ENCODE results near the gene MTMR3. TPM values are rescaled to one million over a fixed set of nuclear protein-coding genes. Genes with fewer than 3 reads are reported as not detected.

Gene MTMR3
- total and polyA plus RNA-seq, 2 donors (not counting 1 experiment from before 2014, with no cell fraction given), result 31.7 to 67.8 TPM

DNA sequence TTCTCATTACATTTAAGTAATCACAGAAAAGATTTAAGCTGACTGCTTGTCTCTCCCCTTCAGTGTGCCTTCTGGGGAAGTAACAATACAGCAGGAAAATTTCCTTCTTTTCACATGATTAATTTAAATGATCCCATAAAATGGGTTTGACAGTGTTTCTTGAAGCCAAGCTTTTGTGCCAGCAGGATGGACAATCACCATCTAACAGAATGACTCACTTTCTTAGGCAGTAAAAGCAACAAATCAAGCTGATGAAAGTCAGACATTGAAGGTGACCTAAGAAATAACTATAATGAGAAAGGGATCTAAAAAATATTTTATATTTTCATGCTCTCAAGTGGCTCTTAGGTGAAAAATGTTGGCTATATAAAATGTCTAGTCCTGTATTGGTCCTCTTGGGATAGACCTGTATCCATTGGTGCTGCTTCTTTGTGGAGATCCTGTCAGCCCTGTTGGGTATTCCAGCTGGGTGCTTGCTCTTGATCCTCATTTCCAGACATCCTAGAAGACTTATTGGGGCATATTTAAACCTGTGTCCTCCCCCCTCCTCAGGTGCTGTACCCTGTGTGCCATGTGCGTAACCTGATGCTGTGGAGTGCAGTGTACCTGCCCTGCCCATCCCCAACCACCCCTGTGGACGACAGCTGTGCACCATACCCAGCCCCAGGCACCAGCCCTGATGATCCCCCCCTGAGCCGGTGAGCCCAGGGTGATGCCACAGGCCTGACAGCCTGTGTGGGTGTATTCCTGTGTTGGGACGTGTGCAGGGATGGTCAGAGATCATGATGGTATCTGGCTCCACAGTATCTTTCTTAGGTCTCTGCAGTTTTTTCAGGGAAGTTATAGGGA is 134.6 kb downstream of the MTMR3 start:
- H3K27ac Mint-ChIP-seq, result no peak overlapping the region
- no peaks in the 10 kb centered on the region for H3K27me3 ChIP-seq (replicated peaks in 1 of 4; ENCODE audit: control extremely low read depth in 1 of 4, control insufficient read depth in 3 of 4, insufficient read depth in 4 of 4, low read length in 3 of 4)

DNA sequence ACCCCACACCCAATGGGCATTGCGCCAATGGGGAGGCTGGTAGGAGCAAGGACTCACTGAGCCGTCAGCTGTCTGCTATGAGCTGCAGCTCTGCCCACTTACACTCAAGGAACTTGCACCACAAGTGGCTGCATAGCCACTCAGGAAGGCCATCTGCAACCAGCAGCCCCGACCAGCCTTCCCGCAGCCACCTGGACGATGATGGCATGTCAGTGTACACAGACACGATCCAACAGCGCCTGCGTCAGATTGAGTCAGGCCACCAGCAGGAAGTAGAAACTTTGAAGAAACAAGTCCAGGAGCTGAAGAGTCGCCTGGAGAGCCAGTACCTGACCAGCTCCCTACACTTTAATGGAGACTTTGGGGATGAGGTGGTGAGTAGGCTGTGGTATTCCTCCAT is 137.5 kb downstream of the MTMR3 start:
- Histone ChIP-seq H3K4me3 (ENCODE audit: control extremely low read depth in 1 of 5, extremely low read depth in 1 of 5, insufficient read depth in 1 of 5, low read depth in 2 of 5, low read length in 4 of 5) (no peak overlapping the region), H3K27me3 (replicated peaks in 1 of 4; ENCODE audit: control extremely low read depth in 1 of 4, control insufficient read depth in 3 of 4, insufficient read depth in 4 of 4, low read length in 3 of 4) (no peaks in the 10 kb centered on the region), H4K20me1 (ENCODE audit: control insufficient read depth, insufficient read depth, low read length, poor library complexity, severe bottlenecking) (no peaks in the 10 kb centered on the region), H3K9ac (ENCODE audit: low read length) (no peak overlapping the region), H3K4me2 (replicated peaks; ENCODE audit: low read depth, low read length, poor library complexity, severe bottlenecking) (no peak overlapping the region), H2AFZ (ENCODE audit: insufficient read depth, low read depth, low read length, poor library complexity, severe bottlenecking) (no peak overlapping the region), H3K9me3 (ENCODE audit: control extremely low read depth in 1 of 3, control insufficient read depth in 2 of 3, insufficient read depth in 1 of 3, low read length in 2 of 3) (no peaks in the 10 kb centered on the region), H3K4me1 (ENCODE audit: control insufficient read depth in 2 of 2, insufficient read depth in 2 of 2, low read length in 2 of 2) (no peaks in the 10 kb centered on the region), H3K36me3 (replicated peaks in 1 of 2; ENCODE audit: control extremely low read depth in 1 of 2, control insufficient read depth in 1 of 2, extremely low read depth in 1 of 2, insufficient read depth in 2 of 2, low read length in 1 of 2) (peaks cover 0 to 91% of the 10 kb centered on the region in 2 experiments), H3K27ac (ENCODE audit: low read length in 2 of 2) (no peak overlapping the region), H3K79me2 (ENCODE audit: control insufficient read depth, insufficient read depth, low read length) (no peaks in the 10 kb centered on the region)
- Mint-ChIP-seq H3K27ac (no peak overlapping the region), H3K27me3 (no peaks in the 10 kb centered on the region), H3K9me3 (ENCODE audit: insufficient read depth) (no peaks in the 10 kb centered on the region), H3K4me1 (no peaks in the 10 kb centered on the region), H3K4me3 (no peak overlapping the region)
- WGBS (ENCODE audit: insufficient coverage), result 94% methylated on average over 9 of the region's 9 CpGs
- DNase-seq (no peak), ATAC-seq (ENCODE audit: low read depth) (no peak)
- no peak for TF ChIP-seq EZH2 (IDR thresholded peaks at IDR 0.05; ENCODE audit: borderline replicate concordance, insufficient read depth, low read depth, low read length, poor library complexity, severe bottlenecking)
- TF ChIP-seq, protein P1, sequence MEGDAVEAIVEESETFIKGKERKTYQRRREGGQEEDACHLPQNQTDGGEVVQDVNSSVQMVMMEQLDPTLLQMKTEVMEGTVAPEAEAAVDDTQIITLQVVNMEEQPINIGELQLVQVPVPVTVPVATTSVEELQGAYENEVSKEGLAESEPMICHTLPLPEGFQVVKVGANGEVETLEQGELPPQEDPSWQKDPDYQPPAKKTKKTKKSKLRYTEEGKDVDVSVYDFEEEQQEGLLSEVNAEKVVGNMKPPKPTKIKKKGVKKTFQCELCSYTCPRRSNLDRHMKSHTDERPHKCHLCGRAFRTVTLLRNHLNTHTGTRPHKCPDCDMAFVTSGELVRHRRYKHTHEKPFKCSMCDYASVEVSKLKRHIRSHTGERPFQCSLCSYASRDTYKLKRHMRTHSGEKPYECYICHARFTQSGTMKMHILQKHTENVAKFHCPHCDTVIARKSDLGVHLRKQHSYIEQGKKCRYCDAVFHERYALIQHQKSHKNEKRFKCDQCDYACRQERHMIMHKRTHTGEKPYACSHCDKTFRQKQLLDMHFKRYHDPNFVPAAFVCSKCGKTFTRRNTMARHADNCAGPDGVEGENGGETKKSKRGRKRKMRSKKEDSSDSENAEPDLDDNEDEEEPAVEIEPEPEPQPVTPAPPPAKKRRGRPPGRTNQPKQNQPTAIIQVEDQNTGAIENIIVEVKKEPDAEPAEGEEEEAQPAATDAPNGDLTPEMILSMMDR (IDR thresholded peaks at IDR 0.05), result no peak
- intact Hi-C loops (cut with micrococcal nuclease), result no loop called here
- CTCF ChIA-PET, result interaction anchor here (1.3 kb wide), 1 partner anchor 16 kb away, joined by 5 read pairs; no protein-coding TSS in a partner anchor
- POLR2A ChIA-PET, result no interaction called here

More for the DNA sequence above, 134.6 kb downstream of the MTMR3 start:
- no peak overlapping the region for H3K4me3 Mint-ChIP-seq
- no peaks in the 10 kb centered on the region for H3K27me3 Mint-ChIP-seq
- no peaks in the 10 kb centered on the region for H3K9me3 ChIP-seq (ENCODE audit: control extremely low read depth in 1 of 3, control insufficient read depth in 2 of 3, insufficient read depth in 1 of 3, low read length in 2 of 3)
- WGBS (ENCODE audit: insufficient coverage), result 93% methylated on average over 2 of the region's 4 CpGs
- TF ChIP-seq, protein P1 (IDR thresholded peaks at IDR 0.05), result no peak
- no peak for TF ChIP-seq EZH2 (IDR thresholded peaks at IDR 0.05; ENCODE audit: borderline replicate concordance, insufficient read depth, low read depth, low read length, poor library complexity, severe bottlenecking)
- CTCF ChIA-PET, result interaction anchor here (3.5 kb wide), 1 partner anchor 13 kb away, joined by 14 read pairs; no protein-coding TSS in a partner anchor
- H3K4me1 Mint-ChIP-seq, result no peaks in the 10 kb centered on the region
- H3K4me1 ChIP-seq (ENCODE audit: control insufficient read depth in 2 of 2, insufficient read depth in 2 of 2, low read length in 2 of 2), result no peaks in the 10 kb centered on the region
- H3K9me3 Mint-ChIP-seq (ENCODE audit: insufficient read depth), result no peaks in the 10 kb centered on the region
- no peak for ATAC-seq (ENCODE audit: low read depth)
- intact Hi-C loops (cut with micrococcal nuclease), result no loop called here
- H3K27ac ChIP-seq (ENCODE audit: low read length in 2 of 2), result no peak overlapping the region
- H2AFZ ChIP-seq (ENCODE audit: insufficient read depth, low read depth, low read length, poor library complexity, severe bottlenecking), result no peak overlapping the region
- no peak overlapping the region for H3K4me3 ChIP-seq (ENCODE audit: control extremely low read depth in 1 of 5, extremely low read depth in 1 of 5, insufficient read depth in 1 of 5, low read depth in 2 of 5, low read length in 4 of 5)
- H3K36me3 ChIP-seq (replicated peaks in 1 of 2; ENCODE audit: control extremely low read depth in 1 of 2, control insufficient read depth in 1 of 2, extremely low read depth in 1 of 2, insufficient read depth in 2 of 2, low read length in 1 of 2), result peaks cover 0 to 93% of the 10 kb centered on the region in 2 experiments
- H3K9ac ChIP-seq (ENCODE audit: low read length), result no peak overlapping the region
- POLR2A ChIA-PET, result no interaction called here
- DNase-seq, result no peak
- no peaks in the 10 kb centered on the region for H3K79me2 ChIP-seq (ENCODE audit: control insufficient read depth, insufficient read depth, low read length)
- no peaks in the 10 kb centered on the region for H4K20me1 ChIP-seq (ENCODE audit: control insufficient read depth, insufficient read depth, low read length, poor library complexity, severe bottlenecking)
- no peak overlapping the region for H3K4me2 ChIP-seq (replicated peaks; ENCODE audit: low read depth, low read length, poor library complexity, severe bottlenecking)
